GM23338 (cell line): ENCODE results near the gene PHYKPL.

Source experiments
- CREB1 ChIP-seq: fragments of 250-450 bp; sonication (Bioruptor Pico); IDR thresholded peaks from 2 replicates; pipeline ENCODE4 v1.5.0; 2020; ENCODE audit warnings: low read depth, mild to moderate bottlenecking, moderate library complexity
- CTCF ChIP-seq, 2 experiments: fragments of 200-600 bp in 1 of 2; sonication (generic) in 1 of 2; conservative IDR thresholded peaks; 2 replicates each; pipeline versions ENCODE4 v1.5.1 to v1.6.1; 2016 to 2017; ENCODE audit warnings: antibody characterized with exemption in 2 of 2, low read depth in 2 of 2, mild to moderate bottlenecking in 2 of 2, moderate library complexity in 1 of 2
- ETS1 ChIP-seq: IDR thresholded peaks from 2 replicates; pipeline ENCODE4 v1.6.1; 2016; ENCODE audit warnings: antibody characterized with exemption
- EZH2 ChIP-seq: fragments of 200-600 bp; sonication (generic); IDR thresholded peaks from one replicate; pipeline ENCODE4 v1.8.0; 2017; ENCODE audit warnings: antibody characterized with exemption, mild to moderate bottlenecking, low read depth; ENCODE audit not compliant: unreplicated experiment
- EZH2phosphoT487 ChIP-seq: fragments of 200-600 bp; sonication (generic); IDR thresholded peaks from one replicate; pipeline ENCODE4 v1.8.1; 2018; ENCODE audit warnings: antibody characterized with exemption; ENCODE audit not compliant: unreplicated experiment
- JUNB ChIP-seq: IDR thresholded peaks from one replicate; pipeline ENCODE4 v1.6.1; 2016; ENCODE audit warnings: antibody characterized with exemption; ENCODE audit not compliant: unreplicated experiment
- POLR2AphosphoS5 ChIP-seq: IDR thresholded peaks from 2 replicates; pipeline ENCODE4 v1.6.1; 2016; ENCODE audit warnings: antibody characterized with exemption, low read depth
- REST ChIP-seq: IDR thresholded peaks from one replicate; pipeline ENCODE4 v1.6.1; 2018; ENCODE audit warnings: antibody characterized with exemption; ENCODE audit not compliant: unreplicated experiment
- STAT1 ChIP-seq: IDR thresholded peaks from one replicate; pipeline ENCODE4 v1.6.1; 2016; ENCODE audit warnings: antibody characterized with exemption; ENCODE audit not compliant: unreplicated experiment
- ZNF331 ChIP-seq: fragments of 250-450 bp; sonication (Bioruptor Pico); IDR thresholded peaks from 2 replicates; pipeline ENCODE4 v1.5.0; 2020; ENCODE audit warnings: low read depth, mild to moderate bottlenecking, moderate library complexity

- TF ChIP-seq CTCF (conservative IDR thresholded peaks at IDR 0.05; ENCODE audit: low read depth in 2 of 2) (peak in 1 of 2 experiments; percentile 19; a peak in 1 of 4 replicates), EZH2 (no peak), ZNF331 (CRISPR knock-in tag) (no peak), EZH2phosphoT487 (no peak), POLR2AphosphoS5 (no peak), JUNB (no peak), REST (no peak), CREB1 (CRISPR knock-in tag) (no peak), STAT1 (no peak), ETS1 (no peak)
These were observed 23.9 kb downstream of the PHYKPL start for GRCh38 chr5:178208540-178209227.
